Measurements from ENCODE around the gene CLCN7. TPM values are rescaled to one million over a fixed set of nuclear protein-coding genes. Genes with fewer than 3 reads are reported as not detected.

CLCN7 gene
- polyA plus RNA-seq, 1 of the 3 experiments (the other 2 are of a cell fraction) = 44.3 TPM

- Histone ChIP-seq H3K9ac (no peak overlapping the region), H3K9me2 (no peaks in the 10 kb centered on the region), H3K36me3 (replicated peaks in 1 of 2; ENCODE audit: control insufficient read depth in 1 of 2, insufficient read depth in 2 of 2, low read length in 1 of 2) (no peaks in the 10 kb centered on the region), H3F3A (replicated peaks; ENCODE audit: insufficient read depth) (no peaks in the 10 kb centered on the region), H3K9me3 (no peaks in the 10 kb centered on the region), H2AFZ (ENCODE audit: low read depth) (no peak overlapping the region), H3K27ac (ENCODE audit: low read depth in 2 of 2, low read length in 1 of 2) (no peak overlapping the region), H3K4me2 (no peak overlapping the region), H3K4me3 (ENCODE audit: low read depth in 2 of 2, low read length in 1 of 2) (no peak overlapping the region), H4K20me1 (ENCODE audit: insufficient read depth) (no peaks in the 10 kb centered on the region), H3K4me1 (ENCODE audit: control insufficient read depth in 1 of 2, insufficient read depth in 2 of 2, low read depth in 1 of 2, low read length in 1 of 2) (no peaks in the 10 kb centered on the region; a peak in 1 of 4 replicates), H3K79me2 (ENCODE audit: insufficient read depth) (no peaks in the 10 kb centered on the region), H3K27me3 (ENCODE audit: insufficient read depth) (no peaks in the 10 kb centered on the region)
- TF ChIP-seq, protein P1, sequence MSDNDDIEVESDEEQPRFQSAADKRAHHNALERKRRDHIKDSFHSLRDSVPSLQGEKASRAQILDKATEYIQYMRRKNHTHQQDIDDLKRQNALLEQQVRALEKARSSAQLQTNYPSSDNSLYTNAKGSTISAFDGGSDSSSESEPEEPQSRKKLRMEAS (IDR thresholded peaks at IDR 0.05; ENCODE audit: low read depth) = no peak
- no peak for TF ChIP-seq SIN3A (IDR thresholded peaks at IDR 0.05; ENCODE audit: borderline replicate concordance, low read depth, low read length)
- TF ChIP-seq FOXM1 (IDR thresholded peaks at IDR 0.05; ENCODE audit: low read depth) = no peak
- TF ChIP-seq ELF1 (IDR thresholded peaks at IDR 0.05) = no peak
- no peak for TF ChIP-seq FOSL2 (IDR thresholded peaks at IDR 0.05; ENCODE audit: borderline replicate concordance, low read depth)
- no peak for TF ChIP-seq FOXJ3 (CRISPR knock-in tag; IDR thresholded peaks at IDR 0.05)
- no peak for TF ChIP-seq POLR2AphosphoS5 (IDR thresholded peaks at IDR 0.05; ENCODE audit: low read depth, low read length)
- TF ChIP-seq SMC3 (IDR thresholded peaks at IDR 0.05; ENCODE audit: low read depth, low read length) = no peak
- no peak for TF ChIP-seq TCF12 (IDR thresholded peaks at IDR 0.05)
- TF ChIP-seq USF2 (IDR thresholded peaks at IDR 0.05; ENCODE audit: borderline replicate concordance, low read depth, low read length) = no peak
- no peak for TF ChIP-seq CHD2 (IDR thresholded peaks at IDR 0.05; ENCODE audit: low read length, partially characterized antibody)
- no peak for DNase-seq
- 90% methylated on average over 15 of the region's 27 CpGs for WGBS (ENCODE audit: low lambda C conversion rate)
- ChIA-PET POLR2A (interaction anchor here (1.2 kb wide), 1 partner anchor 9 kb away, joined by 3 read pairs; the partner anchor contains the start of gene PERCC1), CTCF (no interaction called here)
These were observed 35.6 kb downstream of the CLCN7 start for GRCh38 chr16:1439058-1439698.

DNA sequence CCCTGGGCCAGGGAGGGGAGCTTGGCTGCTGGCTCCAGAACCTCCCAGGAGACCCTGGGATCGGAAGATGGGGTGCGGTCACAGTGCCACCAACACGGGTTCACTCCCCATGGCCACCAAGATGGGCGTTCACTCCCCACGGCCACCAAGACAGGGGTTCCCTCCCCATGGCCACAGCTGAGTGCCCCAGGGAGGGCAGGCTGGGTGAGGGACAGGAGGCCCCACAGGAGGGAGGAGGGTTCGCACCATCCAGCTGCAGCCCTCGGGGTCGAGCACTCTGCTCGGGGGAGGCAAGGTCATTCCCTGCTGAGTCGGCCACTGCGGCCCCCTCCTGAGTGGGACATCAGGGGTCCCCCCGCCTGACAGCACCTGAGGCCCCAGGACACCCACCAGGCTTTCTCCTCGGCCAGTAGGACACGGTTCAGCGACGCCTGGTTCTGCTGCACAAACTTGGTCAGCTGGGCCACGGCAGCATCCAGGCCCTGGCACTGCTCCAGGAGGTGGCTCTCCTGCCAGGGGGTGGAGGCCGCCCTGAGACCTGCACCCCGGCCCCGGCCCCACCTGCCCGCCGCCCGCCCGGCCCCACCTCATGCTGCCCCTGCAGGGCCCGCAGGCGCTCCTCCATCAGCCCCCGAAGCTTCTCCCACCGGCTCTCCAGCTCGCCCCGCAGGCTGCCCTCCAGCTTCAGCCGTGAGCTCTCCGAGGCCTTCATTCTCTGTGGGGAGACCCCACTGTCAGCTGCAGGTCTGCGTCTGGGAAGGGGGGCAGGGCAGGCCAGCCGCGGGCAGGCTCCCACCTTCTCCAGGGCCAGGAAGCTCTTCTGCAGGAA lies 36.4 kb downstream of the CLCN7 start:
- H3K9me2 ChIP-seq = no peaks in the 10 kb centered on the region
- no peak overlapping the region for H3K4me2 ChIP-seq
- no peak overlapping the region for H3K9ac ChIP-seq
- no peak overlapping the region for H2AFZ ChIP-seq (ENCODE audit: low read depth)
- CTCF ChIA-PET = interaction anchor here (0.7 kb wide), 1 partner anchor 26 kb away, joined by 4 read pairs; no protein-coding TSS in a partner anchor
- no peak overlapping the region for H3K27ac ChIP-seq (ENCODE audit: low read depth in 2 of 2, low read length in 1 of 2)
- TF ChIP-seq TCF12 (IDR thresholded peaks at IDR 0.05) (no peak), USF2 (IDR thresholded peaks at IDR 0.05; ENCODE audit: borderline replicate concordance, low read depth, low read length) (no peak), CHD2 (IDR thresholded peaks at IDR 0.05; ENCODE audit: low read length, partially characterized antibody) (no peak), JUND (IDR thresholded peaks at IDR 0.05) (no peak), RAD21 (IDR thresholded peaks at IDR 0.05; ENCODE audit: low read length) (no peak), EZH2phosphoT487 (IDR thresholded peaks at IDR 0.05; ENCODE audit: borderline replicate concordance, low read depth) (no peak), ELF1 (IDR thresholded peaks at IDR 0.05) (no peak), GABPA (IDR thresholded peaks at IDR 0.05; ENCODE audit: low read depth) (no peak), RXRA (IDR thresholded peaks at IDR 0.05; ENCODE audit: borderline replicate concordance, low read depth) (no peak), MXI1 (IDR thresholded peaks at IDR 0.05; ENCODE audit: low read depth, low read length) (no peak)
- H4K20me1 ChIP-seq (ENCODE audit: insufficient read depth) = no peaks in the 10 kb centered on the region
- H3K36me3 ChIP-seq (replicated peaks in 1 of 2; ENCODE audit: control insufficient read depth in 1 of 2, insufficient read depth in 2 of 2, low read length in 1 of 2) = no peaks in the 10 kb centered on the region
- POLR2A ChIA-PET = interaction anchor here (1.2 kb wide), 1 partner anchor 8 kb away, joined by 3 read pairs; the partner anchor contains the start of gene PERCC1
- no peak overlapping the region for H3K4me3 ChIP-seq (ENCODE audit: low read depth in 2 of 2, low read length in 1 of 2)
- no peaks in the 10 kb centered on the region for H3K27me3 ChIP-seq (ENCODE audit: insufficient read depth)
- H3F3A ChIP-seq (replicated peaks; ENCODE audit: insufficient read depth) = no peaks in the 10 kb centered on the region
- 86% methylated on average over 19 of the region's 35 CpGs for WGBS (ENCODE audit: low lambda C conversion rate)
- no peak for DNase-seq
- no peaks in the 10 kb centered on the region for H3K9me3 ChIP-seq
- H3K79me2 ChIP-seq (ENCODE audit: insufficient read depth) = no peaks in the 10 kb centered on the region
- no peaks in the 10 kb centered on the region; a peak in 1 of 4 replicates for H3K4me1 ChIP-seq (ENCODE audit: control insufficient read depth in 1 of 2, insufficient read depth in 2 of 2, low read depth in 1 of 2, low read length in 1 of 2)

Measured in SK-N-SH (cell line).